NCI-H1048 (cell line): Measurements from ENCODE around the gene PDIA5.

Experiments
- DNase-seq: peaks from one replicate; lab custom pipeline; 2025; lab: John Stamatoyannopoulos, UW

The PDIA5 gene

GRCh38 chr3:123042413-123042812 lies 24.4 kb upstream of the PDIA5 start:
- no peak for DNase-seq

DNA sequence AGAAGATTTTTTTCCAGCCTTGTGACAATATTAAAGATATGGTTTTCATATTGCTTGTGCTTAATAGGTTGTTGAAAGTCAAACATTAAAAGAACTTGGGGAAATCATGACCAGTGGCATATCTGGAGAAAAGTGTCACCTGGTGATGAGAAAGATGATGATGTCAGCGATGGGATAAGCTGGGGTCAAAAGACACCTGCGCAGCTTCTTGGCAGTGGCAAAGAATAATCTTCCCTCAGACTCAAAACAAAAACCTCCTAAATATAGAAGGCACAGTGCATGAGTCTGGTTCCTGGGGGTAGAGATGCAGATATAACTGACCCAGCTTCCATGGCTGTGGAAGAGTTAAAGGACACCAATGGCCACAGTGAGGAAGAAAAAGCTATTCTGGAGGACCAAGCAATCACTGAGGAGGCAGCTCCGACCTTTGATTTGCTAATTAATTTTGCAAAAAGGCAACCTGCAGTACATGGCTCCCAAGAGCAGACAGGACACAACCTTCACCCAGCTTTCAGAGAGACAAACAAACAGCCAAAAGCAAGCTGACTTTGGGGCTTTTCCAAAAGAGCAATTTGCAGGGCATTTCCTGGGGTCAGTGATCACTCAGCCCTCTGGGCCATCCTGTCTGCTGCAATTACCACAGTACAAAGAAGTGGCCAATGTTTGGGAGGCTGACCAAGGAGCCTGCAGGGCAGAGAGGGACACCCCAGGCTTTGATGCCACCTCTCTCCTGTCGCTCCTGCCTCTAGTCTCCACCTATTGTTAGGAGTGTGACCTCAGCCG lies 21.7 kb upstream of the PDIA5 start:
- no peak for DNase-seq

GRCh38 chr3:123046262-123047061 lies 20.4 kb upstream of the PDIA5 start:
- DNase-seq: no peak

DNA sequence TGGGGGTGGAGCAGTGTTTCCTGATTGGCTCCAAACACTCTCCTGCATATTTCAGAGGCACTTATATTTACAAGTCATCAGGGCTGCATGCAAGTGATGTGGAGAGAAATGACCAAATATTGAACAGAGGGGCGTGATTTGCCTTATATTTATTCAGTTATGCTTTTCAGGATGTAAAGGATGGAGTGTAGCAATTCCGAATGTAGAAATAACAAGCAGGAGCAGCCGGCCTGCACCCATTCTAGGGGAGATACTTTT lies 19.8 kb upstream of the PDIA5 start:
- DNase-seq: no peak

DNA sequence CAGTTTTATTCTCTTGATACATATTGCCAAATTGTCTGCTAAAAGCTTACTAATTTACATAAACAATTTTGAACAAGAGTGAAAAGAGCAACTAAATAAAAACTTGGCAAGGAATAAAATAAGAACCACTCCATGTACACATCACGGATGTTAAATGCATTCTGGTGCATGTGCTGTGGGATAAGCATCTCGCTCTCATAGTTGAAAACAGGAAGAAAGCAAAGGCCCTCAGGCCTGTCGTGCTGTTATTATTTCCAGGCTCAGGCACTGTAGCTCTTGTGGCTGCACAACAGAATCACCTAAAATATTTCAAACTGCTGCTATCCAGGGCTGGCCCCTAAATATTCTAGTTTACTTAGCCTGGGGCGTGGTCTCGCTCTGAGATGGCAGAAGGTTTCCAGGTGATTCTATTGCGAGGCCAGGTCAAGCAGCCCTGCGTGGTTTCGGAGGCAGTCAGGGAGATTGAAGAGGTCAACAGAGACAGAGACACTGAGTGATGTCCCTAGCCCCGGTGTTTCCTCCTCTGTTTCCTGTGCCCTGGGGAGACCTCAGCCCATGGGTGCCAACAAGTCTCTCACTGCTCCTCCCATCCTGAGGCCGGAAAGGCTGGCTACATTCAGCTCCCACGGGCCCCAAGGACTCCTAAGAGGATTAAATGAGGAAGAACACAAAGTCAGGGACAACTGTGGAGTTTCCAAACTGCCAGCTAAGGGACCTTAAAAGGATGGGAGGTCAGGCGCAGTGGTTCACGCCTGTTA lies 18.2 kb upstream of the PDIA5 start:
- no peak for DNase-seq

DNA sequence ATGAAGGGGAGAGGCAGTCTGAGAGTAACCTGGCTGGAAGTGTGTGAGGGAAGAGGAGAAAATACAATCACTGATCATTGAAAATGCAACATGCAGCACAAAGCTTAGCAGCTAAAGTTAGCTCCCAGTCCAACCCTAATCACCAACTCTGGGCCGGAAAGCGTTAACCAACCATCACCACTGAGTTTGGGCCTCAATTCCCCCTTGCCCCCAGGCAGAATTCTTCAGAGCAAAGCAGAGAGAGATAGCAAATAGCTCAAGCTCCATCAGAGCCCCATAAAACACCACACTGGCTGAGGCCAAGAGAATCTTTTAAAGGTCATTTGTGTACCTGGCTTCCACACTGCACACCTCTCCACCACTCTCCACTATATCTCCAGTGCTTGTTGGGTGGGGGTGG lies 16.2 kb upstream of the PDIA5 start:
- no peak for DNase-seq

DNA sequence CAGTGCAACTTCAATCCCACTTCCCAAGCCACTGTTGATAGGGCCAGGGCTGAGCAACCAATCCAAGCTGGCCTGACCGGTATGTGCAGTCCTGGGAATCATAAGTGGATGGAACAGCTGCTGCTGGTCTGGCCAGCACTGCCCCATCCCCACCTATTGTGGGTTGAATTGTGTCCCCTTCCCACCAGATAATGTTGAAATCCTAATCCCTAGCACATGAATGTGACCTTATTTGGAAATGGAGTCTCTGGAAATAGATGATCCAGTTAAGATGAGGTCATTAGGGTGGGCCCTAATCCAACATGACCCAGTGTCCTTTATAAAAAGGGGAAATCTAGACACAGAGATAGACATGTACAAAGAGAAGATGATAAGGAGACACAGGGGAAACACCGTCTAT lies 13.7 kb upstream of the PDIA5 start:
- no peak for DNase-seq

GRCh38 chr3:123054109-123054778 lies 12.6 kb upstream of the PDIA5 start:
- no peak for DNase-seq

DNA sequence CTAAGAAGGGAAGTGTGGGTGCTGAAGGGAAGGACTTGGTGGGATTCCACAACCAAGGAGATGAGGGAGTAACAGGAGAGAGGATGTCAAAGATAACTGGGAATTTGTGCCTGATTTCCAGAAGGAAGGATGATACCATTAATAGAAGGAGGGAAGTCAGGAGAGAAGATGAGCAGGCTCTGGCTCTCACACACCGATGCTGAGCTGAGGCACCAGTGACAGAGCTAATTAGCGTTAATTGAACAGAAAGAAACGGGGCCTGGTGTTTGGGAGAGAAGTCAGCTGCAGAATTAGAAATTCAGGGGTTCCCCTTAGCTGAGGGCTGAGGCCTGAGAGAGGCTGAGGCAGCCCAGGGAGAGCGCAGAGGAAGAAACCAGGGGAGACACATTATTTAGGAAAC lies 11.9 kb upstream of the PDIA5 start:
- no peak for DNase-seq

DNA sequence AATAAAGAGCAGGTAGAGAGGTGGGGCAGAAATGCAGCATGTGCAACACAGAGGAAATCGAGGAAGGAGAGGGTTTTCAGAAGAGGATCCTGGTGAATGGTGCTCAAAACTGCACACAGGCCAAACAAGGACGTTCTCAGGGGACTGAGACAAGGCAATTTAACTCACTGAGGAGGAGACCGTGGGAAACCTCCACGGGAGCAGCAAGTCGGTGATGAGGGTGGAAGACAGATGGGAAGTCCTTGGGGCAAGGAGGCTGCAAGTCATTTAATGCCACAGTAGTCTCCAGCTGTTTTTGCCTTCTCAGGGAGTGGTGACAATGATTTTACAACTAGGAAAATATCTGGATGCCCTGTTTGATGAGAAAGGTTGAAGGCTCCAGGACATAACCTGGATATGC lies 11.5 kb upstream of the PDIA5 start:
- DNase-seq: no peak

DNA sequence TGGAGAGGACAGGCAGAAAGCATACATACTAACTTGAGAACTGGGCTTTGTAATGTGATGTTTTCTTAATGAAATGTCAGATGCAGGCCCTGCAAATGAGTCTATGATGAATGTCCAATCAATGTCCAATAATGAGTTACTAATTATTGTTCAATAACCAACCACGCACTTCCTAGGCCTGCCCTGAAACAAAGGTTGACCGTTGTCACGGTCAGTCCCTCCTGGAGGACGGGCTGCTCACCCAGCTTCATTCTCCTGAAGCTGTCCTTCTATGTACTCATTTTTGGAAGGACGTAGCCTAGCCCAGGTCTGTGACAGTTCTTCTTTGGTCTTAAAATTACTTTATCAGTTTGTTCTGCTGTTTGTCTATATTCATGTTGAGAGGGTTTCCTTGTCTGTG lies 8.3 kb upstream of the PDIA5 start:
- no peak for DNase-seq

GRCh38 chr3:123060054-123060453 lies 6.8 kb upstream of the PDIA5 start:
- no peak for DNase-seq

DNA sequence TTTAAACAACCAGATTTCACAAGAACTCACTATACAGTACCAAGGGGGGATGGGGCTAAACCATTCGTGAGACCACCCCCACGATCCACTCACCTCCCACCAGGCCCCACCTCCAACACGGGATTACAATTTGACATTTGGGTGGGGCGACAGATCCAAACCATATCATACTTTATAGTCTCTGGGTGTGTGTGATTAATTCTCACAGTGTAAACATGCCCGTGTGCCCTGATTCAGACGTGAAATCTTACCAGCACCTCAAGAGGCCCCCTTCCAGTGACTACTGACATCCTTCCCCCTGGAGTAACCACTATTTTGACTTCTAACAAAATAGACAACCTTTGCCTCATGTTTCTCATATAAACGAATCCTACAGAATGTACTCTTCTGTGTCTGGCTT lies 5.0 kb upstream of the PDIA5 start:
- no peak for DNase-seq

GRCh38 chr3:123063034-123063433 lies 3.8 kb upstream of the PDIA5 start:
- DNase-seq: no peak

GRCh38 chr3:123064506-123064905 lies 2.3 kb upstream of the PDIA5 start:
- DNase-seq: no peak

GRCh38 chr3:123064914-123065313 lies 1.9 kb upstream of the PDIA5 start:
- DNase-seq: no peak

DNA sequence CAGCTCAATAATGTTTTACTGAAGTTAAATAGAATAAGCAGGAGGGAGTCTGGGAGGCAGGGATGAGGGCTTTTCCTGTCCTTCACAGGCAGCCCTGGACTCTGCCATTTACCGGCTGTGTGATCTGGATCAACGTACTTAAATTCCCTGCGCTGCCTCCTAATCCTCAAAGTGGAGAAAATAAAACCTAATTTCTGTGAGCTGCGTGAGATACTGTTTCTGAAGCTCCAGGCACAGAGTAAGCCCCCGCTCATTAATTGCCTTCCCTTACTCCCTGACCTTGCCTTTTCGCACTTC lies 278 bp upstream of the PDIA5 start:
- no peak for DNase-seq

- no peak for DNase-seq
These were observed 1.1 kb downstream of the PDIA5 start for GRCh38 chr3:123067689-123068600.

GRCh38 chr3:123068601-123069381 lies 2.0 kb downstream of the PDIA5 start:
- DNase-seq: no peak

DNA sequence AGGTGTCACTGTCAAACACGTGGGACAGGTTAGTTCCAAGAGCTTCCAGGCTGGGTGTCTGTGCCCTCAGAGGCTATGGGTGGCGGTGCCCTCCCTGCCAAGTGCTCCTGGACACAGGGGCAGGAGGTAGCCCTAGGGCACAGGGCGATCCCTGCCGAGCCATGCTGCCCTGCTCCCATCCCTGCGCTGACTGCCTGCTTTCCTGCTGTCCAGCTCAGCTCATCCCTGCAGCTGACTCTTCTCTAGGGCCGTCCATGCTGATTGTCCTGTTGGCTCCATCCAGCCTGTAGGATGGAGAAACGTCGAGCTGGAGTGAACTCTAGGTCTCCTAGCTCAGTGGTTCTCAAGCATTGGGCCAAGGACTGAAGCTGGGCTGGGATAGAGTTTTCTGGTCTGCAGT lies 3.7 kb downstream of the PDIA5 start:
- DNase-seq: no peak

- no peak for DNase-seq
These were observed 4.3 kb downstream of the PDIA5 start for GRCh38 chr3:123071146-123071545.
